PFSK-1 (cell line): ENCODE results near the gene CELF4.

ENCODE experiments used
- POLR2AphosphoS5 ChIP-seq: IDR thresholded peaks from 2 replicates; pipeline ENCODE4 v1.6.1; 2012; ENCODE audit warnings: low read depth, mild to moderate bottlenecking, control low read depth, low read length, moderate library complexity
- REST ChIP-seq, 2 experiments: IDR thresholded peaks; 2 replicates each; pipeline versions ENCODE4 v1.6.1 to v1.8.0; 2011 to 2012; ENCODE audit warnings: low read depth in 2 of 2, low read length in 2 of 2, control low read depth in 1 of 2, inconsistent platforms in 1 of 2, mild to moderate bottlenecking in 1 of 2, moderate library complexity in 1 of 2; ENCODE audit not compliant: insufficient read depth in 1 of 2
- SIN3A ChIP-seq: IDR thresholded peaks from 2 replicates; pipeline ENCODE4 v1.6.1; 2012; ENCODE audit warnings: mild to moderate bottlenecking, low read length, moderate library complexity, borderline replicate concordance; ENCODE audit not compliant: insufficient read depth
- TAF1 ChIP-seq: IDR thresholded peaks from 2 replicates; pipeline ENCODE4 v1.6.1; 2012; ENCODE audit warnings: low read length, control low read depth, borderline replicate concordance; ENCODE audit not compliant: insufficient read depth

DNA sequence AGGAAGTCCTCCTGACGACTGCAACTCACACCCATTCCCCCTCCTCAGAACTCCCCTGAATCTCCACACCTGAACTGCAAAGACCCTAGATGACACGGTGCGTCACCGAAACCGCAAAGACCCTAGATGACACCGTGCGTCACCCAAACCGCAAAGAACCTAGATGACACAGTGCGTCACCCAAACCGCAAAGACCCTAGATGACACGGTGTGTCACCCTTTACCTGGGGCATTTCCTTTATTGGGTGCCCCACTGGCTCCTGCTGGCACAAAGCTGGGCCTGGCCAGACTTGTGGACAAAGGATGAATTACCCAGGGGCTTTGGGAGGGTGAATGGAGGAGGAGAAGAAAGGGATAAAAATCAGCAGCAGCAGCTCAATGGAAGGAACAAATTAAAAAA is 123.8 kb downstream of the CELF4 start:
- TF ChIP-seq TAF1 (no peak), POLR2AphosphoS5 (no peak), REST (IDR thresholded peaks at IDR 0.05; ENCODE audit: insufficient read depth in 1 of 2, low read depth in 2 of 2, low read length in 2 of 2) (no peak), SIN3A (no peak)
